CD14-positive monocyte (primary cell): ENCODE measurements around the gene CASTOR1. TPM values are rescaled to one million over a fixed set of nuclear protein-coding genes. Genes with fewer than 3 reads are reported as not detected.

Experiments
- DNase-seq, 3 donors: peaks; one replicate each; pipeline ENCODE4 v3.0.0-alpha.2; 2011 to 2022
- H2AFZ ChIP-seq: 2 replicates; pipeline ENCODE4 v1.6.0; 2012; ENCODE audit warnings: mild to moderate bottlenecking, low read depth, low read length, inconsistent platforms; ENCODE audit not compliant: insufficient read depth, poor library complexity, severe bottlenecking
- H3K27ac ChIP-seq, 2 donors: 1 replicate in 1 of 2; 2 replicates in 1 of 2; pipeline ENCODE4 v1.5.1; 2012 to 2013; ENCODE audit warnings: low read length in 2 of 2, control low read depth in 1 of 2, inconsistent platforms in 1 of 2, low read depth in 1 of 2, mild to moderate bottlenecking in 1 of 2
- H3K27me3 ChIP-seq, 2 donors: one replicate each; pipeline versions ENCODE4 v1.6.0 to v1.6.1; 2011 to 2013; ENCODE audit warnings: low read length in 2 of 2; ENCODE audit not compliant: control insufficient read depth in 2 of 2, insufficient read depth in 2 of 2
- H3K36me3 ChIP-seq, 2 donors: replicated peaks in 1 of 2; 1 replicate in 1 of 2; 2 replicates in 1 of 2; pipeline versions ENCODE4 v1.5.1 to v1.6.1; 2012 to 2013; ENCODE audit warnings: low read length in 2 of 2, control low read depth in 1 of 2, inconsistent platforms in 1 of 2, mild to moderate bottlenecking in 1 of 2; ENCODE audit not compliant: insufficient read depth in 2 of 2, control insufficient read depth in 1 of 2
- H3K4me1 ChIP-seq, 2 donors: 1 replicate in 1 of 2; 2 replicates in 1 of 2; pipeline versions ENCODE4 v1.5.1 to v1.6.1; 2012 to 2013; ENCODE audit warnings: low read length in 2 of 2, control low read depth in 1 of 2, inconsistent platforms in 1 of 2, mild to moderate bottlenecking in 1 of 2, moderate library complexity in 1 of 2; ENCODE audit not compliant: insufficient read depth in 2 of 2, control insufficient read depth in 1 of 2
- H3K4me2 ChIP-seq: replicated peaks from 2 replicates; pipeline ENCODE3; 2012; ENCODE audit warnings: low read length, moderate library complexity, mild to moderate bottlenecking; ENCODE audit not compliant: poor library complexity, severe bottlenecking; ENCODE audit errors: extremely low read depth
- H3K4me3 ChIP-seq, 3 experiments: fragments of 200-600 bp in 1 of 3; sonication (generic) in 1 of 3; replicated peaks in 1 of 3; 1 replicate in 2 of 3; 2 replicates in 1 of 3; pipeline ENCODE4 v1.5.1; 2011 to 2013; ENCODE audit warnings: low read length in 3 of 3, mild to moderate bottlenecking in 3 of 3, control low read depth in 2 of 3, low read depth in 2 of 3, inconsistent platforms in 1 of 3, moderate library complexity in 1 of 3
- H3K79me2 ChIP-seq: 2 replicates; pipeline ENCODE4 v1.6.0; 2012; ENCODE audit warnings: mild to moderate bottlenecking, control low read depth, inconsistent platforms, low read length, moderate library complexity; ENCODE audit not compliant: insufficient read depth
- H3K9ac ChIP-seq: 2 replicates; pipeline ENCODE4 v1.6.0; 2017; ENCODE audit warnings: low read length, mild to moderate bottlenecking; ENCODE audit not compliant: insufficient read depth, poor library complexity, severe bottlenecking
- H3K9me3 ChIP-seq, 2 donors: replicated peaks in 1 of 2; 1 replicate in 1 of 2; 2 replicates in 1 of 2; pipeline versions ENCODE4 v1.5.1 to v1.6.1; 2012 to 2013; ENCODE audit warnings: low read length in 2 of 2, control low read depth in 1 of 2; ENCODE audit not compliant: control insufficient read depth in 1 of 2, insufficient read depth in 1 of 2
- H4K20me1 ChIP-seq: 2 replicates; pipeline ENCODE4 v1.6.0; 2012; ENCODE audit warnings: mild to moderate bottlenecking, low read length, control low read depth, moderate library complexity; ENCODE audit not compliant: insufficient read depth
- H3K27ac Mint-ChIP-seq, 7 donors: one replicate each; pipeline ENCODE4 v1.8.0; 2020; ENCODE audit warnings: mild to moderate bottlenecking in 7 of 7, mixed read lengths in 7 of 7, moderate library complexity in 6 of 7, inconsistent platforms in 2 of 7
- H3K27me3 Mint-ChIP-seq, 3 donors: one replicate each; pipeline ENCODE4 v1.8.0; 2021 to 2022; ENCODE audit warnings: low read depth in 3 of 3, mild to moderate bottlenecking in 3 of 3, mixed read lengths in 3 of 3, moderate library complexity in 3 of 3, inconsistent platforms in 1 of 3
- H3K36me3 Mint-ChIP-seq, 2 donors: one replicate each; pipeline ENCODE4 v1.8.0; 2020; ENCODE audit warnings: mixed read lengths in 2 of 2, inconsistent platforms in 1 of 2, mild to moderate bottlenecking in 1 of 2
- H3K4me1 Mint-ChIP-seq: one replicate; pipeline ENCODE4 v1.8.0; 2020; ENCODE audit warnings: mild to moderate bottlenecking, mixed read lengths
- H3K4me3 Mint-ChIP-seq, 2 donors: one replicate each; pipeline ENCODE4 v1.8.0; 2020; ENCODE audit warnings: mild to moderate bottlenecking in 2 of 2, mixed read lengths in 2 of 2, moderate library complexity in 1 of 2
- H3K9me3 Mint-ChIP-seq, 7 donors: one replicate each; pipeline ENCODE4 v1.8.0; 2020 to 2022; ENCODE audit warnings: mixed read lengths in 7 of 7, mild to moderate bottlenecking in 6 of 7, moderate library complexity in 6 of 7, inconsistent platforms in 2 of 7
- WGBS: methylation state at CpG from one replicate; pipeline ENCODE4 v1.1.5; 2013; ENCODE audit warnings: missing lambda C conversion rate; ENCODE audit not compliant: insufficient coverage; 5-methylcytosine and 5-hydroxymethylcytosine counted together
- intact Hi-C, 2 donors: fragments of 100-400 bp; cut with micrococcal nuclease; formaldehyde crosslinking; loops; one replicate each; pipeline versions ENCODE4 v1.15.0 to v1.15.1; 2023
- polyA plus RNA-seq, 3 donors: library from polyadenylated mRNA; depleted of rRNA in 1 of 3; unstranded in 2 of 3; stranded (reverse) in 1 of 3; fragments of 300-500 nt in 2 of 3; fragments of >200 nt in 1 of 3; fragmentation: Illumina TruSeq in 2 of 3; gene quantifications; 1 replicate in 2 of 3; 2 replicates in 1 of 3; pipeline ENCODE4 v1.2.3, GENCODE V29; 2012 to 2021
- TF ChIP-seq, protein P1 (sequence below): fragments of 200-600 bp; IDR thresholded peaks from one replicate; pipeline ENCODE4 v1.8.0; 2022; ENCODE audit warnings: antibody characterized with exemption, mild to moderate bottlenecking

CASTOR1 gene
- polyA plus RNA-seq, 3 donors, result 6.4 to 15.5 (median 6.5) TPM

DNA sequence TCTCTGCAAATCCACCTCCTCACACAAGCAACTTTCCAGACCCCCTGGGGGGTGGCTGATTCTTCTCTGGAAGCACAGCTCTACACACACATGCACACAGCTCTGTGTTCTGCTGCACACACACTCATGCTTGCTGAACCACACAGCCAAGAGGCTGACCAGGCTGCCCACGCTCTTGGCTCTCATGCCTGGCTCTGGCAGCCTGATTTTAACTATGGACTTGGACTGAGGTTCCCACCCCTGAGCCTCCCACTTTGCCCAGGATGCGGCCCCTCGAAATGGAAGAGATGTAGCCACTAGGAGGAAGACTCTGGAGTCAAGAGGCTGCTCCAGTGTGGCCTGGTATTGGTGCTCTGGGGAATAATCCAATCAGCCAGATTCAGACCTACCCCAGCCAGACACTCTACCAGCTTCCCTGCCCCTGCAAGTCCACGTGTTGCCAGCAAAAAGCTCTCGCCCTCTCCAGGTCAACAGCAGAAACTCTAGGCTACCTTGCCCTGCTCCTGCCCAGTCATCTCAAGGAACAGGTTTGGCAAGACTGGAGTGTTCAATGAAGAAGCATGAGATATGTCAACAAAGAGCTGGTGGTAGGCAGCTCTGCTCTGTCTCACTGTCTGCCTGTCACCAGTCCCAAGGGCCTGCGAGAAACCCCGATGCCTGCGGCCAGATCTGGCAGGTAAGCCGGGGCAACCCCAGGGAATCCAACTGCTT, 8.8 kb upstream of the CASTOR1 start:
- no peak overlapping the region for H2AFZ ChIP-seq
- Mint-ChIP-seq H3K9me3 (peaks cover 0 to 2% (median 0%) of the 10 kb centered on the region in 7 donors), H3K36me3 (peaks cover 84% of the 10 kb centered on the region in 2 donors), H3K27ac (peak overlapping the region in 1 of 7 donors; percentile 60), H3K4me3 (no peak overlapping the region), H3K4me1 (peaks cover 29% of the 10 kb centered on the region), H3K27me3 (peaks cover 0 to 3% (median 2%) of the 10 kb centered on the region in 3 donors)
- DNase-seq, result no peak
- H3K27ac ChIP-seq, result no peak overlapping the region
- WGBS, result 96% methylated on average over 5 of the region's 9 CpGs
- no peaks in the 10 kb centered on the region for H3K27me3 ChIP-seq
- intact Hi-C loops, result no loop called here
- H3K79me2 ChIP-seq, result peaks cover 3% of the 10 kb centered on the region
- H3K4me1 ChIP-seq, result peaks cover 23% of the 10 kb centered on the region in 2 donors
- H3K9ac ChIP-seq, result no peak overlapping the region
- H3K4me2 ChIP-seq, result no peak overlapping the region
- H3K36me3 ChIP-seq, result peaks cover 65 to 81% of the 10 kb centered on the region in 2 donors
- TF ChIP-seq, protein P1, sequence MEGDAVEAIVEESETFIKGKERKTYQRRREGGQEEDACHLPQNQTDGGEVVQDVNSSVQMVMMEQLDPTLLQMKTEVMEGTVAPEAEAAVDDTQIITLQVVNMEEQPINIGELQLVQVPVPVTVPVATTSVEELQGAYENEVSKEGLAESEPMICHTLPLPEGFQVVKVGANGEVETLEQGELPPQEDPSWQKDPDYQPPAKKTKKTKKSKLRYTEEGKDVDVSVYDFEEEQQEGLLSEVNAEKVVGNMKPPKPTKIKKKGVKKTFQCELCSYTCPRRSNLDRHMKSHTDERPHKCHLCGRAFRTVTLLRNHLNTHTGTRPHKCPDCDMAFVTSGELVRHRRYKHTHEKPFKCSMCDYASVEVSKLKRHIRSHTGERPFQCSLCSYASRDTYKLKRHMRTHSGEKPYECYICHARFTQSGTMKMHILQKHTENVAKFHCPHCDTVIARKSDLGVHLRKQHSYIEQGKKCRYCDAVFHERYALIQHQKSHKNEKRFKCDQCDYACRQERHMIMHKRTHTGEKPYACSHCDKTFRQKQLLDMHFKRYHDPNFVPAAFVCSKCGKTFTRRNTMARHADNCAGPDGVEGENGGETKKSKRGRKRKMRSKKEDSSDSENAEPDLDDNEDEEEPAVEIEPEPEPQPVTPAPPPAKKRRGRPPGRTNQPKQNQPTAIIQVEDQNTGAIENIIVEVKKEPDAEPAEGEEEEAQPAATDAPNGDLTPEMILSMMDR, result no peak
- H3K4me3 ChIP-seq, result no peak overlapping the region
- H4K20me1 ChIP-seq, result peaks cover 48% of the 10 kb centered on the region
- no peaks in the 10 kb centered on the region for H3K9me3 ChIP-seq

DNA sequence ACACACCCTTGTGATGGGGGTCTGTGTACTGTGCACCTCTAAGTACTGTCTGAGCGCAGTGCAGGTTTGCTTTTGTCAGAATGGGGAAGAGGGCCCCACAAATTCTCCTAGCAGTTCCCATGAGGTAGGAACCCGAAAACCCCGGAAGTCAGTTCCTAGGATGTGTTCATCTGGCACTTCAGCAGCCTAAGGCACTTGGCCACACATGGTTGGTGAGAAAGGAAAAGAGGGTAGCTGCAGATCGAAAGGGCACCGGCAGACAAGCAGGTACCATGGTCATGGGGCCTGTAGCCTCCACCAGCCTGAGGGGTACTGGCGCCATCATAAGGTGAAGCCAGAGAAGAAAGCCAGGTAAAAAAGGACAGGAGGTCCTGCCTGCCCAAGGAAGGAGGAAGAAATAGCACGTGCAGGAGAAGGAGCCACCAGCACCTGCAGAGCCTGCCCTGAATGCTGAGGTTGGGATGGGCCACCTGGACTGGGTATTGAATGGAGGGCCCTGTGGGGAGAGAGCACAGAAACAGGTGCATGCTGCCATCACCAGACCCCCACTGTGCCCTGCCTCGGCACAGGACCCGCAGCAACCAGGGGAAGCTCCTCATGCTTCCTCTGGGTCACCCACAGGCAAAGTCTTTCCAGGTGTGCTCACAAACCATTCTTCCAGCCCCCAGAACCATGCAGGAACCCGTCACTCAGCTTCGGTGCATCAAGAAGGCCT, 8.1 kb upstream of the CASTOR1 start:
- H3K9ac ChIP-seq, result no peak overlapping the region
- Mint-ChIP-seq H3K27ac (peak overlapping the region in 1 of 7 donors; percentile 41), H3K9me3 (no peaks in the 10 kb centered on the region), H3K4me3 (no peak overlapping the region), H3K27me3 (peaks cover 0 to 3% (median 2%) of the 10 kb centered on the region in 3 donors), H3K36me3 (peaks cover 86 to 89% of the 10 kb centered on the region in 2 donors), H3K4me1 (peaks cover 22% of the 10 kb centered on the region)
- H3K4me1 ChIP-seq, result peaks cover 16% of the 10 kb centered on the region in 2 donors
- intact Hi-C loops, result no loop called here
- no peak for DNase-seq
- peaks cover 72 to 88% of the 10 kb centered on the region in 2 donors for H3K36me3 ChIP-seq
- TF ChIP-seq, protein P1, result no peak
- H3K4me3 ChIP-seq, result no peak overlapping the region
- no peak overlapping the region for H3K4me2 ChIP-seq
- H3K9me3 ChIP-seq, result no peaks in the 10 kb centered on the region
- 95% methylated on average over 11 of the region's 11 CpGs for WGBS
- H3K27ac ChIP-seq, result no peak overlapping the region
- no peaks in the 10 kb centered on the region for H3K27me3 ChIP-seq
- peaks cover 48% of the 10 kb centered on the region for H4K20me1 ChIP-seq
- H2AFZ ChIP-seq, result no peak overlapping the region
- no peaks in the 10 kb centered on the region for H3K79me2 ChIP-seq
